Measurements from ENCODE around the gene MTMR4.

The MTMR4 gene

GRCh38 chr17:58446086-58446485 is 68.4 kb downstream of the MTMR4 start:
- H3K4me3 ChIP-seq (ENCODE audit: low read depth, low read length): no peak overlapping the region
- no peak for TF ChIP-seq CTCF (IDR thresholded peaks at IDR 0.05; ENCODE audit: low read depth, low read length)
